Bronchial epithelial cell (primary cell): ENCODE data around the gene CLPTM1L. TPM values are rescaled to one million over a fixed set of nuclear protein-coding genes. Genes with fewer than 3 reads are reported as not detected.

Experiments used
- DNase-seq: peaks from one replicate; pipeline ENCODE4 v3.0.0-alpha.2; 2010; ENCODE audit warnings: low read depth
- FAIRE-seq: peaks from 2 replicates; lab custom pipeline; 2011; peaks lifted over from hg19 to GRCh38; lab: Jason Lieb, UNC
- H3K27me3 ChIP-seq: 2 replicates; pipeline ENCODE4 v1.5.1; 2011; ENCODE audit warnings: low read length; ENCODE audit not compliant: control insufficient read depth, insufficient read depth
- H3K36me3 ChIP-seq: 2 replicates; pipeline ENCODE4 v1.5.1; 2011; ENCODE audit warnings: low read length; ENCODE audit not compliant: control insufficient read depth, insufficient read depth
- H3K4me3 ChIP-seq: 2 replicates; pipeline ENCODE4 v1.5.1; 2011; ENCODE audit warnings: mild to moderate bottlenecking, low read depth, low read length, control low read depth
- total RNA-seq: library from RNA; depleted of rRNA; stranded (reverse); fragments of >200 nt; gene quantifications from 2 replicates; pipeline ENCODE4 v1.2.1, GENCODE V29; 2014
- TF ChIP-seq, protein P1 (sequence below): IDR thresholded peaks from 2 replicates; pipeline ENCODE4 v1.5.1; 2011; ENCODE audit warnings: mild to moderate bottlenecking, moderate library complexity, low read length, control low read depth, inconsistent platforms; ENCODE audit not compliant: insufficient read depth, severe bottlenecking

Gene CLPTM1L
- total RNA-seq, 1 donor from 2014 or later, result 314 TPM

DNA sequence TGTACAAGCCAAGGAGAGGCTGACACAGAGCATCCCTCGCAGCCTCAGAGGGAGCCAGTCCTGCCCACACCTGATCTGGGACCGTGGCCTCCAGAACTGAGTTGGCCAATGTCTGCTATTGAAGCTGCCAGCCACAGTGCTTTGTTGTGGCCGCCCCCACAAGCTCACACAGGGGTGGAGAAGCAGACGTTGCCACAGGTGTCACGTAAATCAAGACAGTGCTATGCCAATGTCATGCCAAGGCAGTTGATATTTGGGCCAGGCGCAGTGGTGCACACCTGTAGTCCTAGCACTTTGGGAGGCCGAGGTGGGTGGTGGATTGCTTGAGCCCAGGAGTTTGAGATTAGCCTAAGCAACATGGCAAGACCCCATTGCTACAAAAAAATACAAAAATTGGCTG, 32.7 kb downstream of the CLPTM1L start:
- Histone ChIP-seq H3K4me3 (no peak overlapping the region), H3K36me3 (no peaks in the 10 kb centered on the region), H3K27me3 (peaks cover 3% of the 10 kb centered on the region)
- no peak for DNase-seq
- TF ChIP-seq, protein P1, sequence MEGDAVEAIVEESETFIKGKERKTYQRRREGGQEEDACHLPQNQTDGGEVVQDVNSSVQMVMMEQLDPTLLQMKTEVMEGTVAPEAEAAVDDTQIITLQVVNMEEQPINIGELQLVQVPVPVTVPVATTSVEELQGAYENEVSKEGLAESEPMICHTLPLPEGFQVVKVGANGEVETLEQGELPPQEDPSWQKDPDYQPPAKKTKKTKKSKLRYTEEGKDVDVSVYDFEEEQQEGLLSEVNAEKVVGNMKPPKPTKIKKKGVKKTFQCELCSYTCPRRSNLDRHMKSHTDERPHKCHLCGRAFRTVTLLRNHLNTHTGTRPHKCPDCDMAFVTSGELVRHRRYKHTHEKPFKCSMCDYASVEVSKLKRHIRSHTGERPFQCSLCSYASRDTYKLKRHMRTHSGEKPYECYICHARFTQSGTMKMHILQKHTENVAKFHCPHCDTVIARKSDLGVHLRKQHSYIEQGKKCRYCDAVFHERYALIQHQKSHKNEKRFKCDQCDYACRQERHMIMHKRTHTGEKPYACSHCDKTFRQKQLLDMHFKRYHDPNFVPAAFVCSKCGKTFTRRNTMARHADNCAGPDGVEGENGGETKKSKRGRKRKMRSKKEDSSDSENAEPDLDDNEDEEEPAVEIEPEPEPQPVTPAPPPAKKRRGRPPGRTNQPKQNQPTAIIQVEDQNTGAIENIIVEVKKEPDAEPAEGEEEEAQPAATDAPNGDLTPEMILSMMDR, result no peak
- no peak for FAIRE-seq

DNA sequence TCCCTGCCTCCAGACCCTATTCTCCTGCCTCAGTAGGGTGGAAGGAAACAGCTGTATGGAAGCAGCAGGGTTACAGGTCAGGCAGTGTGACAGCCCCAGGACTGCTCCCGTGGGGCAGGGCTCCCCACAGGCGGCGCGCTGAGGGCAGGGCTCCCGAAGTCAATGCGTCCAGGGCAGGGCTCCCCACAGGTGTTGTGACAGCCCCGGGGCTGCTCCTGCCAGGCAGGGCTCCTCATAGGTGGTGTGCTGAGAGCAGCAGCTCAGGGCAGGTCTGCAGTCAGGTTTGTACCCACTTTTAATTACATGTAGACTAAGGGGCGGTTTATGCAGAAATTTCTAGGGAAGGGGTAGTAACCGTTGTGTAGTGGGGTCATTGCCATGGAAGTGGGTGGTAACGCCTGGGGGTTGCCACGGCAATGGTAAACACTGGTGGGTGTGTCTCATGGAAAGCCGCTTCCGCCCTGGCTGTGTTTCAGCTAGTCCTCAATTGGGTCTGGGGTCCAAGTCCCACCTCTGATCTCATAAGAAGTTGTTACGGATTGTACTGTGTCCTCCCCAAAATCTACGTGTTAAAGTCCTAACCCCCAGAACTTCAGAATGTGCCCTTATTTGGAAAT, 33.4 kb downstream of the CLPTM1L start:
- no peak for DNase-seq
- TF ChIP-seq, protein P1, result no peak
- Histone ChIP-seq H3K4me3 (no peak overlapping the region), H3K27me3 (peaks cover 3% of the 10 kb centered on the region), H3K36me3 (no peaks in the 10 kb centered on the region)
- no peak for FAIRE-seq

DNA sequence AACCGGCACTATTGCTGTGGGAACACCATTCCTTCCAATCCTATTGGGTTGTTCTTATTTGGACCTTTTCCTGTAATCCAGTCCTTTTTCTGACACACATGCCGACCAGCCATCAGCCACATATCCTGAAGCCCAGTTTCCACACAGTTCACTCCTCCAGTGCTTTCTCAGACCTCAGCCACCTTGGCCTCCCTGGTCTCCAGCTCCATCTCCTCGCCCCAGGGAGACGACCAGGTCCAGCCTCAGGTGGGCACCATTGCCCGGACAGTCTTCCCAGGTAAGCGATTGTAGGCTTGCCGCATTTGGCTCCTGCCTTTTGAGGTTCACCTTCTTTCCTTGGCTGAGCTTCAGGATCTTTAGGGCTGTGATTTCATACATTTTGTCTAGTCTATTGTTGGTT, 34.8 kb downstream of the CLPTM1L start:
- H3K4me3 ChIP-seq, result no peak overlapping the region
- FAIRE-seq, result peak; percentile 79
- DNase-seq, result no peak
- TF ChIP-seq, protein P1, result no peak
- peaks cover 3% of the 10 kb centered on the region for H3K27me3 ChIP-seq
- H3K36me3 ChIP-seq, result no peaks in the 10 kb centered on the region

DNA sequence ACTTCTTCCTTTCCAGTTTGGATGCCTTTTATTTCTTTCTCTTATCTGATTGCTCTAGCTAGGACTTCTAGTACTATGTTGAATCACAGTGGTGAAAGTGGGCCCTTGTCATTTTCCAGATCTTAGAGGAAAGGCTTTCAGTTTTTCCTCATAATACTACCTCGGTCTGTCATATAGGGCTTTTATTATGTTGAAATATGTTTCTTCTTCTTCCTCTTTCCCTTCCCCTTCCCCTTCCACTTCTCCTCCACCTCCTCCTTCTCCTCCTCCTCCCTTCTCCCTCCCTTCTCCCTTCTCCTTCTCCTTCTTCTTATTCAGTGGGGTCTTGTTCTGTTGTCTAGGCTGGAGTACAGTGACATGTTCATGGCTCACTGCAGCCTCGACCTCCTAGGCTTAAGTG, 40.9 kb downstream of the CLPTM1L start:
- DNase-seq (no peak), FAIRE-seq (no peak)
- no peak overlapping the region for H3K4me3 ChIP-seq
- no peaks in the 10 kb centered on the region for H3K27me3 ChIP-seq
- no peaks in the 10 kb centered on the region for H3K36me3 ChIP-seq
- TF ChIP-seq, protein P1, result no peak

DNA sequence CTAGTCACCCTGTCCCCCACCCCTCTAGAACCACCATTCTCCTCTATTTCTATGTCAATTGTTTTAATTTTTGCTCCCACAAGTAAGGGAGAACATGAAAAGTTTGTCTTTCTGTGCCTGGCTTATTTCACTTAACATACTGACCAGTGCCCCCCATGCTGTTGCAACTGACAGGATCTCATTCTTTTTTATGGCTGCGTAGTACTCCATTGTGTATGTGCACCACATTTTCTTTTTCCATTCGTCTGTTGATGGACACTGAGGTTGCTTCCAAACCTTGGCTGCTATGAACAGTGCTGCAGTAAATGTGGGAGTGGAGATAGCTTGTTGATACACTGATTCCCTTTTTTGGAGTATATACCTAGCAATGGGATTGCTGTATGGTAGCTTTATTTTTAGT, 42.6 kb downstream of the CLPTM1L start:
- Histone ChIP-seq H3K4me3 (no peak overlapping the region), H3K27me3 (no peaks in the 10 kb centered on the region), H3K36me3 (no peaks in the 10 kb centered on the region)
- TF ChIP-seq, protein P1, result no peak
- FAIRE-seq (no peak), DNase-seq (no peak)

DNA sequence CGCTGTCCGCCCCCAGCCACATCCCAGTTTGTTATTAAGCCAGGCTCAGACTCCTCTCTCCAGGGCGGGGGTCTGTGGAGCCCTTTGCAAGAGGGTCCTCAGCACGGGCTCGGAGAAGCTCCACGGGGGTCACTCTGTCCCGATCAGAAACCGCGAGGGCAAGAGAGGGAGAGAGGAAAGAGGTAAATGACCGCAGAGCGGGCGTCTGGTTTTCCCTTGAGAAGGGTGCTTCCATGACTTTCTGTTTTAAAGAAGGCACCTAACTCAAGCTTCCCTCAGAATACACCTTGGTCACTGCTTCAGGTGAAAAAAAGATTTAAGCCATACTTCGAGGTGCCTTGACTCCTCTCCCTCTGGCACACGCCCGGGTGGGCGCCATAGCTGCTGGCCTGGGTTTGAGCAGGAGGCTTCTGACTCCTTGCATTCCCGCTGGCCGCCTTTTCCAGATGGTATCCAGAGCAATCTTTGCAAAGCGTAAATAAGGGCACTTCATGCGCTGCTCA, 44.3 kb downstream of the CLPTM1L start:
- H3K36me3 ChIP-seq, result no peaks in the 10 kb centered on the region
- TF ChIP-seq, protein P1, result no peak
- DNase-seq (no peak), FAIRE-seq (no peak)
- H3K27me3 ChIP-seq, result no peaks in the 10 kb centered on the region
- H3K4me3 ChIP-seq, result no peak overlapping the region
